Erythroblast (primary cell): ENCODE data around the gene BCAN.

ENCODE experiments used
- GATA1 ChIP-seq: IDR thresholded peaks from 2 replicates; pipeline ENCODE4 v1.6.1; 2011; ENCODE audit warnings: low read depth, mild to moderate bottlenecking, control low read depth, low read length, moderate library complexity
- POLR2A ChIP-seq: IDR thresholded peaks from 2 replicates; pipeline ENCODE4 v1.6.1; 2011; ENCODE audit warnings: mild to moderate bottlenecking, low read length

GRCh38 chr1:156601122-156601830 lies 40.6 kb upstream of the BCAN start, which contains the start of gene GPATCH4:
- TF ChIP-seq POLR2A (peak; percentile 78), GATA1 (no peak)
